Vagina (tissue), 2 donors: Measurements from ENCODE around the gene RUSC2.

Experiments used
- POLR2A ChIP-seq, 2 donors: fragments of 450-650 bp; IDR thresholded peaks; one replicate each; pipeline ENCODE4 v1.6.1; 2017; ENCODE audit warnings: antibody characterized with exemption in 2 of 2, mild to moderate bottlenecking in 2 of 2, moderate library complexity in 2 of 2
- POLR2AphosphoS5 ChIP-seq, 2 donors: sonication (generic); formaldehyde crosslinking; IDR thresholded peaks; one replicate each; pipeline ENCODE4 v1.9.0; 2017; ENCODE audit warnings: antibody characterized with exemption in 2 of 2, mild to moderate bottlenecking in 2 of 2, low read depth in 1 of 2; ENCODE audit not compliant: insufficient read depth in 1 of 2

DNA sequence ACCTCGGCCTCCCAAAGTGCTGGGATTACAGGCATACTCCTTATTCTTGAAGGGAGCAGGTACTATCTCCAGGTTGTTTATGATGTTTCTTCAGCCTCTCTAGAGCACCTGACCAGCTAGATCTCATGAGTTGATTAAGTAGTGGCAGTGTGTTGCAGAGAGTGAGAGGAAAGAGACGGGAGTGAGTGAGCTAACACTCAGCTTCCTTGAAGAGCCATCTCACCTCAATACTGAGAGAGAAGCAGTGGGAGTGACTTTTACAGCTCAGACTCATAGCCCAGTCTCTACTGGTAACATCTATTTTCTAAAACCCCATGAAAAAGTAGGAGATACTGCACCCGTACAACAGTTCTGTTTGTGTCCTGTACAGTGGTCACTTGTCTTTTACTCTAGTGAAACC lies 43.9 kb upstream of the RUSC2 start:
- TF ChIP-seq POLR2A (IDR thresholded peaks at IDR 0.05) (no peak), POLR2AphosphoS5 (IDR thresholded peaks at IDR 0.05; ENCODE audit: insufficient read depth in 1 of 2, low read depth in 1 of 2) (no peak)
